ENCODE results near the gene CCDC175.
A peak's percentile ranks its signal among the peaks of the same experiment; 100 is the strongest.

Gene CCDC175
- total RNA-seq = 0 to 0.26 reads per million in 2 donors

GRCh38 chr14:59576332-59577294, at the start of gene CCDC175:
TSS of gene CCDC175 (minus strand) at chr14:59576812. CDS start at chr14:59576775, 37 bp downstream.
- DNase-seq = peak; percentile 50

- no peak for DNase-seq
Measured at GRCh38 chr14:59622631-59623030, 46.0 kb upstream of the CCDC175 start.

- no peak for DNase-seq
Measured at GRCh38 chr14:59619061-59619460, 42.4 kb upstream of the CCDC175 start.

GRCh38 chr14:59601056-59601455, 24.4 kb upstream of the CCDC175 start:
- DNase-seq = no peak

- DNase-seq = no peak
Measured at GRCh38 chr14:59600211-59600945, 23.8 kb upstream of the CCDC175 start.

- no peak for DNase-seq
Measured at GRCh38 chr14:59595071-59595470, 18.5 kb upstream of the CCDC175 start.

GRCh38 chr14:59591641-59592370, 15.2 kb upstream of the CCDC175 start:
- DNase-seq = no peak

GRCh38 chr14:59588101-59588500, 11.5 kb upstream of the CCDC175 start:
- no peak for DNase-seq

GRCh38 chr14:59585891-59586554, 9.4 kb upstream of the CCDC175 start:
- DNase-seq = no peak

- DNase-seq = no peak
Measured at GRCh38 chr14:59583755-59584154, 7.1 kb upstream of the CCDC175 start.

- no peak for DNase-seq
Measured at GRCh38 chr14:59582845-59583509, 6.4 kb upstream of the CCDC175 start.

GRCh38 chr14:59582161-59582560, 5.5 kb upstream of the CCDC175 start:
- no peak for DNase-seq

GRCh38 chr14:59580911-59581310, 4.3 kb upstream of the CCDC175 start:
- no peak for DNase-seq

- DNase-seq = no peak
Measured at GRCh38 chr14:59570122-59570521, 6.5 kb downstream of the CCDC175 start.

- DNase-seq = no peak
Measured at GRCh38 chr14:59566725-59567124, 9.9 kb downstream of the CCDC175 start.

- no peak for DNase-seq
Measured at GRCh38 chr14:59566296-59566695, 10.3 kb downstream of the CCDC175 start.

- no peak for DNase-seq
Measured at GRCh38 chr14:59565087-59565486, 11.5 kb downstream of the CCDC175 start.

- DNase-seq = no peak
Measured at GRCh38 chr14:59564366-59564765, 12.2 kb downstream of the CCDC175 start.

- no peak for DNase-seq
Measured at GRCh38 chr14:59547310-59547709, 29.3 kb downstream of the CCDC175 start.

GRCh38 chr14:59543873-59544272, 32.7 kb downstream of the CCDC175 start:
- DNase-seq = no peak

GRCh38 chr14:59541731-59542130, 34.9 kb downstream of the CCDC175 start:
- DNase-seq = no peak

GRCh38 chr14:59540852-59541251, 35.8 kb downstream of the CCDC175 start:
- no peak for DNase-seq

Measured in activated gamma-delta T cell (primary cell).